AG04449 (cell line): ENCODE measurements around the gene PAOX.

Experiments
- CTCF ChIA-PET: fragments of 350-600 bp; formaldehyde crosslinking; extraction: SDS; loops from one replicate; lab custom pipeline; 2021; ENCODE audit warnings: antibody characterized with exemption; lab: Yijun Ruan, JAX
- POLR2A ChIA-PET: fragments of 400-600, 350-600 bp; formaldehyde crosslinking; extraction: SDS; loops from one replicate; lab custom pipeline; 2020; ENCODE audit warnings: antibody characterized with exemption, inconsistent platforms; lab: Yijun Ruan, JAX
- DNase-seq: peaks from one replicate; pipeline ENCODE4 v3.0.0-alpha.2; 2010; ENCODE audit warnings: low read depth, low spot score
- H3K4me3 ChIP-seq: 2 replicates; pipeline ENCODE4 v1.5.1; 2011; ENCODE audit warnings: low read depth, mild to moderate bottlenecking, control low read depth, low read length
- TF ChIP-seq, protein P1 (sequence below): IDR thresholded peaks from one replicate; pipeline ENCODE4 v1.5.1; 2011; ENCODE audit warnings: mild to moderate bottlenecking, moderate library complexity, low read length, control low read depth, inconsistent platforms; ENCODE audit not compliant: insufficient read depth; ENCODE audit errors: missing control alignments

Gene PAOX

DNA sequence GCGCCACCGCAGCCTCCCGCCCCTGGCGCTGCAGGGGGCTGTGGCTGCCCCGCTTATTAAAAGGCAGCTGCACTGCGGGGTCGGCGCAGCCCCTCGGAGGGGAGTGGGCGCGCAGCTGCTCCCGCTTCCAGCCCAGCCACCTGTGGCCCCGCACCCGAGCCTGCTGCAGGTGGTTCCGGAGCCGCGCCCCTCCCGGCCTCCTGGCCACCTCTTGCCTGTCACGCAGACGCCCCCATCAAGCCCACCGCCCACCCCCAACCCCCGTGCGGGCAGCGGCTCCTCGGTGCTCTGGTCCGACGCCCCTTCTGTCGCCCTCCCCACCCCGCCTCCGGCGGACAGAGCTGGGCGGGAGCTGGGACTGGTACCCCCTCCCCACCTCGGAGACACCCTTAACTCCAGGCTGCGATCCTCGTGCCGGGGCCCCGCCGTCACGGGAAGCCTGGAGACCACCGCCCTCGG, 42.9 kb upstream of the PAOX start:
- H3K4me3 ChIP-seq = no peak overlapping the region
- POLR2A ChIA-PET = interaction anchor here (0.6 kb wide), 1 partner anchor 9 kb away, joined by 3 read pairs; no protein-coding TSS in a partner anchor
- DNase-seq = no peak
- TF ChIP-seq, protein P1, sequence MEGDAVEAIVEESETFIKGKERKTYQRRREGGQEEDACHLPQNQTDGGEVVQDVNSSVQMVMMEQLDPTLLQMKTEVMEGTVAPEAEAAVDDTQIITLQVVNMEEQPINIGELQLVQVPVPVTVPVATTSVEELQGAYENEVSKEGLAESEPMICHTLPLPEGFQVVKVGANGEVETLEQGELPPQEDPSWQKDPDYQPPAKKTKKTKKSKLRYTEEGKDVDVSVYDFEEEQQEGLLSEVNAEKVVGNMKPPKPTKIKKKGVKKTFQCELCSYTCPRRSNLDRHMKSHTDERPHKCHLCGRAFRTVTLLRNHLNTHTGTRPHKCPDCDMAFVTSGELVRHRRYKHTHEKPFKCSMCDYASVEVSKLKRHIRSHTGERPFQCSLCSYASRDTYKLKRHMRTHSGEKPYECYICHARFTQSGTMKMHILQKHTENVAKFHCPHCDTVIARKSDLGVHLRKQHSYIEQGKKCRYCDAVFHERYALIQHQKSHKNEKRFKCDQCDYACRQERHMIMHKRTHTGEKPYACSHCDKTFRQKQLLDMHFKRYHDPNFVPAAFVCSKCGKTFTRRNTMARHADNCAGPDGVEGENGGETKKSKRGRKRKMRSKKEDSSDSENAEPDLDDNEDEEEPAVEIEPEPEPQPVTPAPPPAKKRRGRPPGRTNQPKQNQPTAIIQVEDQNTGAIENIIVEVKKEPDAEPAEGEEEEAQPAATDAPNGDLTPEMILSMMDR = no peak
- CTCF ChIA-PET = interaction anchor here (1.1 kb wide), 1 partner anchor 8 kb away, joined by 4 read pairs; no protein-coding TSS in a partner anchor

DNA sequence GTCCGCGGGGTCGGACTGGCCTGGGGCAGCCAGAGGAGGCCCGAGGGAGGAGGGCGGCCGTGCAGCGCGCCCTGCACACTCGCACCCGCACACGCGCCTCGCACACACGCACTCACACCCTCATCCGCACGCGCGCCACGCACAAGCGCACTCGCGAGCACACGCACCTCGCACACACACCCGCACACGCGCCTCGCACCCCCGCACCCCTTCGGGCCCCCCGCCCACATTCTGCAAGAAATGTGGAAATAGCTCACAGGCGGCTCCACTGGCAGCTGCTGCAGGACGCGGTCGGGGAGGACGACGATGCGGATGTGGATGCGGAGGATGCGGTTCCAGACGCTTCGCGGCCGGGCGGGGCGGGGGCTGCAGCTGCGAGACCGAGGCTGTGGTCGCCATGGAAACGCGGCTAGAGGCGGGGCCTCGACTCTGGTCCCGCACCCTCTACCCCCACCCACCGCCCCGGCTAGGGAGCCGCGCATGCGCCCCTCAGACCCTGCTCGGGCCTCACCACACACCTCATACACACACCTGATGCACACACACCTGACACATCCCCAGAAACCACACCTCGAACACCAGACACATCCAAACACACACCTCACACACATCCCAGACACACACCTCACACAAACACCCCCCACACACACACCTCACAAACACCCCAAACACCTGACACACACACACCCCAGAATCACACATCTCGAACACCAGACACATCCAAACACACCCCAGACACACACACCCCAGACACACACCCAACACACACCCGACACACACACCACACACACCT, 42.3 kb upstream of the PAOX start, which contains the start of gene CALY:
CALY (minus strand) TSS at position 320 of the 793 bp plus-strand sequence. CDS start 7,907 bp downstream, outside the sequence.
- no peak within 1 kb of the TSS; the same call in none of the 2 replicates for H3K4me3 ChIP-seq
- POLR2A ChIA-PET = interaction anchor here (0.6 kb wide), 1 partner anchor 9 kb away, joined by 3 read pairs; no protein-coding TSS in a partner anchor
- TF ChIP-seq, protein P1 = no peak
- CTCF ChIA-PET = interaction anchor here (1.1 kb wide), 1 partner anchor 9 kb away, joined by 4 read pairs; no protein-coding TSS in a partner anchor
- DNase-seq = no peak

DNA sequence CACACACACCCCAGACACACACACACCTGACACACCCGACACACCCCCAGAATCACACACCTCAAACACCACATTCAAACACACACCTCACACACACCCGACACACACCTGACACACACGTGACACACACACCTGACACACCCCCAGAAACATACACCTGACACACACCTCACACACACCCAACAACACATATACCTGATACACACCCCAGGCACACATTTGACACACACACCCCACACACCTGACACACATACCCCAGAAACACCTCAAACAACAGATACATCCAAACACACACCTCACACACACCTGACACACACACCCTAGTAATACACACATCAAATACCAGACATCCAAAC, 41.7 kb upstream of the PAOX start:
- no peak overlapping the region for H3K4me3 ChIP-seq

DNA sequence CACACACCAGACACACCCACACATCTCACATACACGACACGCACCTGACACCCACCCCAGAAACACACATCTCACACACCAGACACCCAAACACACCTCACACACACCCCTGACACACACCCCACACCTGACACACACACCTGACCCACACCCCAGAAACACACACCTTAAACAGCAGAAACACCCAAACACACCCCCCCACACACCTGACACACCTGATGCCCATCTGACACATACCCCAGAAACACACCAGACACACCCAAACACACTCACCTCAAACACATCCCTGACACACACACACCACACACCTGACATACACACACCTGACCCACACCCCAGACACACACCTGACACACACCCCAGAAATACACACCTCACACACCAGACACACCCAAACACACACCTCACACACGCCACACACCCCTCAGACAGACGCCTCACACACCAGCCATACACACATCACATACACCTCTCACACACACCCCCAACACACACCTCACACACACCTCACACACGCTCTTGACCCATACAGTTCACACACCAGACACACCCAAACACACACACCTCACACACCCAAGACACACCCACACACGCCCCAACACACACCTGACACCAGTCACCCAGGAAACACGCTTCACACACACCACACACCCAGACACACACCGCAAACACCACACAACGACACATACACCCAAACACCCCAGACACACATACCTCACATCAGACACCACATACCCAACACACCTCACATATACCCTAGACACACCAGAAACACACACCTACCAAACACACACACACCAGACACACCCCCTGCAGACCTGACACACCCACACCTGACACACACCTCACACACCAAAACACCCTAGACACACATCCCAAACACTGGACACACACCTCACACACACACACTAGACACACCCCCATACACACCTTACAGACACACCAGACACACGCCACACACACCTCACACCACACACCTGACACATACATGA, 40.7 kb upstream of the PAOX start:
- POLR2A ChIA-PET = no interaction called here

More for the DNA sequence above, 41.7 kb upstream of the PAOX start:
- CTCF ChIA-PET = no interaction called here
- TF ChIP-seq, protein P1 = no peak
- POLR2A ChIA-PET = no interaction called here
- DNase-seq = no peak

DNA sequence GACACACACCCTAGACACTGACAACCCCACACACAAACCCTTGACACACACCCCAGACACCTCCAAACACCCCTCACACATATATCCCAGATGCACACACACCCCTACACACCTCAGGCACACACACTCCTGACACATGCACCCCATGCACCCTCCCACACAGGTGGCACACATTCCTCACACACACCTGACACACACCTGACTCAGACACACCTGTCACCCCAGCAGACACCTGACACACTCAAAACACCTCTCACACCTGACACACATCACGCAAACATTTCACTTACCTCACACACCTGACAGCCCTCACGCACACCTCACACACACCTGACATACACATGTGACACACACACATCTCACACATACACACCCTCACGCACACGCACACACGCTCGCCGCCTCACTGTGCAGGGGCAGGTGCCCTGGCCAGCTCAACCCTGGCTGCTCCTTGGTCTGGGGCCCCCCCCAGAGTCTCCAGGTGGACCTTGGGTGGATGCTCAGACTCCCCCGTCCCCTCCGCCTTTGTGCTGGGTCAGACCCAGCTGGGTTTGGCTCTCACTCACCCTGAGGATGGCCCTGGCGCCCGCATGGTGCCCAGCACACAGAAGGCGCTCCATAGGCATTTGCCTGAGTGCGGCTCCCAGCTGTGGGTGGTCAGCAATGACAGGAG, 39.2 kb upstream of the PAOX start:
- DNase-seq = no peak
- no peak overlapping the region for H3K4me3 ChIP-seq
- ChIA-PET CTCF (interaction anchor here (2.1 kb wide), 1 partner anchor 10 kb away, joined by 16 read pairs; no protein-coding TSS in a partner anchor), POLR2A (no interaction called here)
- TF ChIP-seq, protein P1 = no peak

More for the DNA sequence above, 40.7 kb upstream of the PAOX start:
- TF ChIP-seq, protein P1 = no peak
- H3K4me3 ChIP-seq = no peak overlapping the region
- DNase-seq = no peak
- CTCF ChIA-PET = no interaction called here
